ENCODE results near the gene ADH4. TPM values are rescaled to one million over a fixed set of nuclear protein-coding genes. Genes with fewer than 3 reads are reported as not detected.

ADH4 gene
- total RNA-seq, 1 experiment from 2014 or later: not detected

GRCh38 chr4:99166544-99166943, 22.4 kb upstream of the ADH4 start:
- no peak overlapping the region for H3K4me3 Mint-ChIP-seq (ENCODE audit: low read depth, unreplicated experiment)
- H3K27ac Mint-ChIP-seq (ENCODE audit: unreplicated experiment): no peak overlapping the region
- TF ChIP-seq, protein P1, sequence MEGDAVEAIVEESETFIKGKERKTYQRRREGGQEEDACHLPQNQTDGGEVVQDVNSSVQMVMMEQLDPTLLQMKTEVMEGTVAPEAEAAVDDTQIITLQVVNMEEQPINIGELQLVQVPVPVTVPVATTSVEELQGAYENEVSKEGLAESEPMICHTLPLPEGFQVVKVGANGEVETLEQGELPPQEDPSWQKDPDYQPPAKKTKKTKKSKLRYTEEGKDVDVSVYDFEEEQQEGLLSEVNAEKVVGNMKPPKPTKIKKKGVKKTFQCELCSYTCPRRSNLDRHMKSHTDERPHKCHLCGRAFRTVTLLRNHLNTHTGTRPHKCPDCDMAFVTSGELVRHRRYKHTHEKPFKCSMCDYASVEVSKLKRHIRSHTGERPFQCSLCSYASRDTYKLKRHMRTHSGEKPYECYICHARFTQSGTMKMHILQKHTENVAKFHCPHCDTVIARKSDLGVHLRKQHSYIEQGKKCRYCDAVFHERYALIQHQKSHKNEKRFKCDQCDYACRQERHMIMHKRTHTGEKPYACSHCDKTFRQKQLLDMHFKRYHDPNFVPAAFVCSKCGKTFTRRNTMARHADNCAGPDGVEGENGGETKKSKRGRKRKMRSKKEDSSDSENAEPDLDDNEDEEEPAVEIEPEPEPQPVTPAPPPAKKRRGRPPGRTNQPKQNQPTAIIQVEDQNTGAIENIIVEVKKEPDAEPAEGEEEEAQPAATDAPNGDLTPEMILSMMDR (IDR thresholded peaks at IDR 0.05; ENCODE audit: unreplicated experiment): no peak
- BruUV-seq (replicated peaks): no TSS peak
- H3K9me3 Mint-ChIP-seq (ENCODE audit: low read depth, unreplicated experiment): peaks cover 3% of the 10 kb centered on the region
- no peaks in the 10 kb centered on the region for H3K27me3 Mint-ChIP-seq (ENCODE audit: unreplicated experiment)
- no peak for DNase-seq
- intact Hi-C loops (cut with micrococcal nuclease; ENCODE audit: unreplicated experiment): no loop called here
- CTCF ChIA-PET: no interaction called here
- no peaks in the 10 kb centered on the region for H3K36me3 Mint-ChIP-seq (ENCODE audit: insufficient read depth, unreplicated experiment)
- H3K4me1 Mint-ChIP-seq (ENCODE audit: low read depth, unreplicated experiment): no peaks in the 10 kb centered on the region

GRCh38 chr4:99165978-99166377, 21.9 kb upstream of the ADH4 start:
- no TSS peak for BruUV-seq (replicated peaks)
- intact Hi-C loops (cut with micrococcal nuclease; ENCODE audit: unreplicated experiment): no loop called here
- no peaks in the 10 kb centered on the region for H3K27me3 Mint-ChIP-seq (ENCODE audit: unreplicated experiment)
- TF ChIP-seq, protein P1 (IDR thresholded peaks at IDR 0.05; ENCODE audit: unreplicated experiment): no peak
- no peak overlapping the region for H3K4me3 Mint-ChIP-seq (ENCODE audit: low read depth, unreplicated experiment)
- no peaks in the 10 kb centered on the region for H3K36me3 Mint-ChIP-seq (ENCODE audit: insufficient read depth, unreplicated experiment)
- H3K4me1 Mint-ChIP-seq (ENCODE audit: low read depth, unreplicated experiment): no peaks in the 10 kb centered on the region
- no peak for DNase-seq
- CTCF ChIA-PET: no interaction called here
- H3K9me3 Mint-ChIP-seq (ENCODE audit: low read depth, unreplicated experiment): peaks cover 3% of the 10 kb centered on the region
- H3K27ac Mint-ChIP-seq (ENCODE audit: unreplicated experiment): no peak overlapping the region

DNA sequence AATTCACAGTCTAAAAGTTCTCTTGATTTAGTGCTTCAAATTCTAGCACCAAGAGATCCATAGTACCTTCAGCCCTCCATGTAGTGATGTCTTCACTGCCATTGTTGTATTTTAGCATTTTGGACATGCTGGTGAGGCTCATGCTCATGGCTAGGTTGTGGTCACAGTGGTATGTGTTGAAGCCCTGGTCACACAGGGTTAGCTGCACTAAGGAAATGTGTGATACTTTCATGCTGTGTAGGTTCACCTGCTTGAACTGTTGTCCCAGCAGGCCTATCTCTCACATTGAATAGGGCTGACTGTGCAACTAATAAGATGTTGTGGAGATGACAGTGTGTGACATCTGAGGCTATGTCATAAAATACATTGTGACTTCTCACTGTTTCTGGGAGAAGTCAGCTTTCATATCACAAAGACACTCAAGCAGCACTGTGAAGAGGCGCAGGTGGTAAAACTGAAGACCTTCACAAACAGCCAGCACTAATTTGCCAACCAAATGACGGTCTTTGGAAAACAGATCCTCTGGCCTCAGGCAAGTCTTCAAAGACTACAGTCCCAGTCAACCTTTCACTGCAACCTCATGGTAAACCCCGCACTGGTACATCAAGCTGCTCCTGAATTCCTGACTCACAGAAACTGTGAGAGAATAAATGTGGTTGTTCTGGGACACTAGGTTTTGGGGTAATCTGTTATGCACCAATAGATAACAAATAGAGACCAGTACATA, 17.4 kb upstream of the ADH4 start:
- BruUV-seq (replicated peaks): no TSS peak
- peaks cover 15% of the 10 kb centered on the region for H3K4me1 Mint-ChIP-seq (ENCODE audit: low read depth, unreplicated experiment)
- TF ChIP-seq, protein P1 (IDR thresholded peaks at IDR 0.05; ENCODE audit: unreplicated experiment): no peak
- DNase-seq: no peak
- H3K4me3 Mint-ChIP-seq (ENCODE audit: low read depth, unreplicated experiment): no peak overlapping the region
- H3K27me3 Mint-ChIP-seq (ENCODE audit: unreplicated experiment): no peaks in the 10 kb centered on the region
- CTCF ChIA-PET: no interaction called here
- H3K9me3 Mint-ChIP-seq (ENCODE audit: low read depth, unreplicated experiment): peaks cover 3% of the 10 kb centered on the region
- no peaks in the 10 kb centered on the region for H3K36me3 Mint-ChIP-seq (ENCODE audit: insufficient read depth, unreplicated experiment)
- no peak overlapping the region for H3K27ac Mint-ChIP-seq (ENCODE audit: unreplicated experiment)
- intact Hi-C loops (cut with micrococcal nuclease; ENCODE audit: unreplicated experiment): no loop called here

DNA sequence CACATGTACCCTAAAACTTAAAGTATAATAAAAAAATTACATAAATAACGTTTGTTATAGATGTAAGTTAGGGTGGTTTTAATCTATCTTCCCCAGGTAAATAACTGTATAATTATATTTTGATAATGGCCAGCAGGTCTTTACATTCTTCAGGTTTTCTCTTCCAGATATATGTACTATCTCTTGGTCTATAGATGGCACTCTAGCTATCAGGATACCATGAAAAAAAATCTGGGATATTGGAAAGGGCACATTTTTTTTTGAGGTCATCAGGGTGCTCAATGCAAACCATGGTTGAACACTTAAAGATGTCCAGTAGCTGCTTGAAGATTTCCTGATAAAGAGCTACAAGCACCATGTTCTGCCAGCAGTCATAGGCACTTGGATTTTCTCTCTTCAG, 15.6 kb upstream of the ADH4 start:
- intact Hi-C loops (cut with micrococcal nuclease; ENCODE audit: unreplicated experiment): no loop called here
- no peak overlapping the region for H3K27ac Mint-ChIP-seq (ENCODE audit: unreplicated experiment)
- H3K9me3 Mint-ChIP-seq (ENCODE audit: low read depth, unreplicated experiment): peaks cover 3% of the 10 kb centered on the region
- CTCF ChIA-PET: interaction anchor here (0.6 kb wide), 1 partner anchor 1663 kb away, joined by 3 read pairs; no protein-coding TSS in a partner anchor
- H3K27me3 Mint-ChIP-seq (ENCODE audit: unreplicated experiment): no peaks in the 10 kb centered on the region
- TF ChIP-seq, protein P1 (IDR thresholded peaks at IDR 0.05; ENCODE audit: unreplicated experiment): no peak
- no peak for DNase-seq
- H3K4me1 Mint-ChIP-seq (ENCODE audit: low read depth, unreplicated experiment): peaks cover 18% of the 10 kb centered on the region
- no peaks in the 10 kb centered on the region for H3K36me3 Mint-ChIP-seq (ENCODE audit: insufficient read depth, unreplicated experiment)
- BruUV-seq (replicated peaks): no TSS peak
- H3K4me3 Mint-ChIP-seq (ENCODE audit: low read depth, unreplicated experiment): no peak overlapping the region

Measured in Calu3 (cell line).